ENCODE measurements around the gene PPP2R1A.
A peak's percentile ranks its signal among the peaks of the same experiment; 100 is the strongest.

Gene PPP2R1A

DNA sequence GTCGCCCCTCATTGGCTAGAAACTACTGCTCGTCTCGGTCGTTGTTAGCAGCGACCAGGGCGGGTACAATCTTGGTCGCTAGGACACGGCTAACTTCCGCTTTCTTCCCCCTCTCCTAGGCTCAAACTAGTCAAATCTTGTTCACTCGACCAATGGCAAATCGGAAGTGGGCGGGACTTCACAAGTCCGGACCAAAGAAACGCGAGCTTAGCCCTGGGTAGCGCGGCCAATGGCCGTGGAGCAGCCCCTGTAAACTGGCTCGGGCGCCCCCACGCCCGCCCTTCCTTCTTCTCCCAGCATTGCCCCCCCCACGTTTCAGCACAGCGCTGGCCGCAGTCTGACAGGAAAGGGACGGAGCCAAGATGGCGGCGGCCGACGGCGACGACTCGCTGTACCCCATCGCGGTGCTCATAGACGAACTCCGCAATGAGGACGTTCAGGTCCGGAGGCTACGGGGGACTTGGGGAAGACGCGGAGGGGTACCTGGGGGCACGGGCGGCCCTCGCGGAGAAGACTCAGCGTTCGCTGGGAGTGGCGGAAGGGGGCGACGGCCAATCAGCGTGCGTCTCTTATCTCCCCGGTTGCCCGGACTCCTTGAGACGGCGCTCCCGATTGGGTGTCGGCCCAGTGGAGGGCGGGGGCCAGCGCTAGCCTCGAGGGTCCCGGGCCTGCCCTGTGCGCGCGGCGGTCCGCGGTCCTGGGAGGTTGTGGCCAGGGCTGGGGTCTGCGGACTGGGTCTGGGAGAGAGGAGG is at the start of gene PPP2R1A:
Gene PPP2R1A (plus strand): TSS at position 318 of the 752 bp plus-strand sequence. CDS start 45 bp downstream, at position 363.
- peak within 1 kb of the TSS; percentile 94 for H3K4me3 Mint-ChIP-seq
- H3K27ac Mint-ChIP-seq: peak within 1 kb of the TSS; percentile 98
- H3K36me3 Mint-ChIP-seq: peaks cover 27% of the 10 kb centered on the region
- H3K4me1 Mint-ChIP-seq: peaks cover 46% of the 10 kb centered on the region
- ATAC-seq: peak; percentile 94
- H3K27me3 Mint-ChIP-seq: no peaks in the 10 kb centered on the region
- H3K9me3 Mint-ChIP-seq: no peaks in the 10 kb centered on the region

DNA sequence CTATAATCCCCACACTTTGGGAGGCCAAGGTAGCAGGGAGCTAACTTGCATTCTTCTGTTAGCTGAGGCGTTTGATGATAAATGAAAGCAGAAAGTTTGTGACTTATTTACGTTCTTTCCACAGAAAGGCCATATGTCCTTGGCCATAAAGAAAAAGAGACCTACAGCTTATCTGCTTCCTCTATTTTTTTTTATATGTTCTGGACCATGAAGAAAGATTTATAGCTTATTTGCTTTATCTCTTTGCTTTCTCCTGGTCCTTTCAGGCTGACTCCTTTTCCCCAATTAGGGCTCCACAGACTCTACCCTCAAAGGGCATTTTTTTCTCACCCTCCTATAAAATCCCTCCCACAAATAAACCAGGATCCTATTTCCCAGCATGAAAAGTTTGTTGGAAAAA is 48.6 kb upstream of the PPP2R1A start:
- Mint-ChIP-seq H3K27me3 (no peaks in the 10 kb centered on the region), H3K27ac (no peak overlapping the region), H3K36me3 (peaks cover 12% of the 10 kb centered on the region), H3K4me3 (no peak overlapping the region), H3K9me3 (peaks cover 10% of the 10 kb centered on the region), H3K4me1 (peaks cover 22% of the 10 kb centered on the region)
- no peak for ATAC-seq

DNA sequence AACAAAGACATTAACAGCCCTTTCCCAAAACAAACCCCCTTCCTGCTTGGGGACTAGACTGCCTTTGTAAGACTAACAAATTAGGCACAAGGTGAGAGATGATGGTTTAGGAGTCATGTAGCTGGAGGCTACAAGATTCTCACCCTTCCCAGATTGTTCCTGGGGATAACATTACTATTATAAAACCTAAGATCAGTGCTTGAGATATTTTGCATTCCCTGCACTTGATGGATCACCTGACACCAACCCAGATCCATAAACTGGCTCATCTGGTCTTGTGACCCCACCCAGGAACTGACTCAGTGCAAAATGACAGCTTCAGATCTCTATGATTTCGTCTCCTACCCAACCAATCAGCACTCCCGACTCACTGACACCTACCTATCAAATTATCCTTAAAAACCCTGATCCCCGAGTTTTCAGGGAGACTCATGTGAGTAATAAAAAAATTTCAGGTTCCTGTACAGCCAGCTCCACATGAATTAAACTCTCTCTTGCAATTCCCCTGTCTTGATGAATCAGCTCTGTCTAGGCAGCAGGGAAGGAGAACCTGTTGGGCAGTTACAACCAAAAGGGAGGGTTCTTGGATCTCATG is 47.8 kb upstream of the PPP2R1A start:
- Mint-ChIP-seq H3K4me3 (no peak overlapping the region), H3K27ac (no peak overlapping the region), H3K36me3 (peaks cover 12% of the 10 kb centered on the region), H3K27me3 (no peaks in the 10 kb centered on the region), H3K4me1 (peaks cover 22% of the 10 kb centered on the region), H3K9me3 (peaks cover 10% of the 10 kb centered on the region)
- no peak for ATAC-seq

DNA sequence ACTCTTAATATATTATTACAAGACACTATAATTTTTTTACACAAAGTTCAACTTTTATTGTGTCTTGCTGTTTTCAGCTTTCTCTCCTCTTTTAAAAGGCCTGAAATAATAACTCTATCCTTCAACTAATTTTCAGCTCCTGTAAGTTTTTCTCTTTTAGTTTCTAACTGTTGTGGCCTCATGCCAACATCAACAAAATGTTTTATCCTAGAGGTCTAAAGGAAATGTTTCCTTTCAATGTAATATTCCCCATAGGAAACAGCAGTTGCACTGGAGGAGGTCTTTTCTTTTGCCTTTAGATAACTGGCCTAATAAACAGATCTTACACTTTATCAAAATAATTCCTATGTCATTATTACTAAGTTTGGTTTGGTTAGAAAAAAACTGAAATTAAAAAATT is 41.6 kb upstream of the PPP2R1A start:
- Mint-ChIP-seq H3K27me3 (no peaks in the 10 kb centered on the region), H3K36me3 (peaks cover 17% of the 10 kb centered on the region), H3K4me3 (no peak overlapping the region), H3K4me1 (peaks cover 6% of the 10 kb centered on the region), H3K9me3 (peaks cover 12% of the 10 kb centered on the region), H3K27ac (no peak overlapping the region)
- no peak for ATAC-seq

DNA sequence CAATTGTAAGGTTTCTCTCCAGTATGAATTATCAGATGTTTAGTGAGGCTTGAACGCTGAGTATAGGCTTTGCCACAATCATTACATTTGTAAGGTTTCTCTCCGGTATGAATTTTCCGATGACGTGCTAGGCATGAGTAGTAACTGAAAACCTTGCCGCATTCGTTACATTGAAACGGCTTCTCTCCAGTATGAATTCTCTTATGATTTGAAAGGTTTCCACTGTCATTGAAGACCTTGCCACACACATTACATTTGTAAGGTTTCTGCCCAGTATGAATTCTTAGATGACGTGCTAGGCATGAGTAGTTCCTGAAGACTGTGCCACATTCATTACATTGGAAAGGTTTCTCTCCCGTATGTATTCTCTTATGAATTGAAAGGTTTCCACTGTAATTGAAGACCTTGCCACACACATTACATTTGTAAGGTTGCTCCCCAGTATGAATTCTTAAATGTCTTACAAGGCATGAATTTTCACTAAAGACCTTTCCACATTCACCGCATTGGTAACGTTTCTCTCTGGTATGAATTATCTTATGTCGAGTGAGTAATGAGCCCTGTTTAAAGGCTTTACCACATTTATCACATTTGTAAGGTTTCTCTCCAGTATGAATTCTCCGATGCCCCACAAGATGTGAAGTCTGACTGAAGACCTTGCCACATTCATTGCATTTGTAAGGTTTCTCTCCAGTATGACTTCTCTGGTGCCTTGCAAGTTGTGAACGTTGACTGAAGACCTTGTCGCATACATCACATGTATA is 34.1 kb upstream of the PPP2R1A start:
- no peak overlapping the region for H3K27ac Mint-ChIP-seq
- peaks cover 90% of the 10 kb centered on the region for H3K36me3 Mint-ChIP-seq
- no peaks in the 10 kb centered on the region for H3K4me1 Mint-ChIP-seq
- no peak overlapping the region for H3K4me3 Mint-ChIP-seq
- peaks cover 45% of the 10 kb centered on the region for H3K9me3 Mint-ChIP-seq
- no peaks in the 10 kb centered on the region for H3K27me3 Mint-ChIP-seq
- ATAC-seq: no peak

DNA sequence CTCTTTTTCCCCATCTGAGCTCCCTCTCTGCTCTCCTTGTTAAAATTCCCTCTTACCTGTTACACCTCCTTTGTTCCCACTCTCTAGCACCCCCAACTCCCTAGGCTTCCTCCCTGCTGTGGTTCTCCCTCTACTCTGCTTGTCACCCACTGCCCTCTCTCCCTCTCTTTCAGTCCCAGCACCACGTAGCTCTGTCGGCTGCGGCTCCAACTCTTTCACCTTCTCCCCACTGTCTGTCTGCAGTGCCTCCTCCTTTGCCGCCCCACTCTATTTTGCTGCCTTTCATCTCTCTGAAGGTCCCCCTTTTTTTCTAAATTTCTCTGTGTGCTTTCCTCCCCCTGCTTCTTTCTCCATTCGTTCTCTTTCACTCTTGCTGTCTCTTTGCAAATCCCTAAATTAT is 19.5 kb upstream of the PPP2R1A start:
- Mint-ChIP-seq H3K4me3 (peak overlapping the region; percentile 92), H3K9me3 (peaks cover 3% of the 10 kb centered on the region), H3K27ac (peak overlapping the region; percentile 95), H3K27me3 (no peaks in the 10 kb centered on the region), H3K36me3 (peaks cover 40% of the 10 kb centered on the region), H3K4me1 (peaks cover 17% of the 10 kb centered on the region)
- no peak for ATAC-seq

DNA sequence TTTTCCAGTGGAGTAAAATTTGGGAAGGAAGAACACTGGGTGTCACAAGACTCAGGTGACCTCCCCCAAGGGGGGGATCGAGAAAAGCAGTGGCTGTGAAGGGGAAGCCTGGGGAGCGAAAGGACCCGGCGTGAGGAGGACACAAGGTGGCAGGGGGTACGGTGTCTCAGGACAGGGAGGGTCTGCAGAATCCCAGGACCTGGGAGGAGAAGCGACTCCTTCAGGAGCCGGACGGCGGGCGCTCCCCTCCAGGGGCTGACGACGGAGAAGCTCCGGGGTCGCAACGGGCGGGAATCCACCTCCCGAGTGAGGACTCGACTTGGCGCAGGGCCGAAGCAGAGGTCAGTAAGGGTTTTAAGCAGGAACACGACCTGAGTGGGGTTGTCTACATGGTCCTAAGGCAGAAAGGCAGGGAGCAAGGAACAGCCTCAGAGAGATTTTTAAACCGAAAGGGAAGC is 19.0 kb upstream of the PPP2R1A start:
- Mint-ChIP-seq H3K36me3 (peaks cover 35% of the 10 kb centered on the region), H3K9me3 (peaks cover 3% of the 10 kb centered on the region), H3K4me3 (peak overlapping the region; percentile 92), H3K27ac (peak overlapping the region; percentile 95), H3K4me1 (peaks cover 17% of the 10 kb centered on the region), H3K27me3 (no peaks in the 10 kb centered on the region)
- peak; percentile 35 for ATAC-seq

DNA sequence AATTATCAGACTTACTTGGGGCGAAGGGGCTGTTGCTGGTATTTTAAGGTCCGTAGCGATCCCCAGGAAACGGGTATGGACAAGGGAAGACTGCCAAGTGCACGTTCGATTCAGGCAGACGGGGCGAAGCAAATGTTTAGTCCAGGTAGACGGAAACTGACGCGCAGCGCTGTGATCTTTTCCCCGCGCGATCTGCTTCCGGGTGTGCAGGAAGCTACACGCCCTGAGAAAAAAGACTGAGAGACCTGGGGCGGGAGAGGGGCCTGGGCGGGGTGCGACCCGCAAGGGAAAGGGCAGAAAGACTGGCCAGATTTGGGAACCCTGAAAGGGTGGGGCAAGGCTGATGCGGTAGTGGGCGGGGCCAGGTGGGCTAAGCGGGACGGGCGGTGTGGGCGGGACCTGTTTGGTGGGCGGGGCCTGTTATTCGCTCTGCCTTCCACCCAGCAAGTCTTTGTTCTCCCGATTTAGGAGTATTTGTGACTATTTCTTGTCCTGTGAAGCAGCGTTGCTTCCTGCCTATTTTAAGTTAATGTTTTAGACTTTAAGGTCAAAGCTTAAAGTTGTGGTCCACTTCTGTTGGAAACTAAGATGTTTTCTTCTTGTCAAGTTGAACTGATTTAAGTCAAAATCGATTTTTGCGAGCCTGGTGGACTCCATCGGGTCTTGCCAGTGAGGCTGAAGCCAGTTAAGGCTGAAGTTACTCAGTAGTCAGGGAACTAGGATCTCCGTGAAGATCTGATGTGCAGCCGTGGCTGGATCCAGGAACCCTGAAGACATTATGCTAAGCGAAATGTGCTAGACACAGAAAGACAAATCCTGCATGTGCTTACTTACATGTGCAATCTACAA is 18.3 kb upstream of the PPP2R1A start, which contains the start of gene ZNF836:
Gene ZNF836 (minus strand): TSS at position 301 of the 849 bp plus-strand sequence. CDS start 3,549 bp downstream, outside the sequence.
- H3K4me1 Mint-ChIP-seq: peaks cover 17% of the 10 kb centered on the region
- peaks cover 35% of the 10 kb centered on the region for H3K36me3 Mint-ChIP-seq
- H3K27ac Mint-ChIP-seq: peak within 1 kb of the TSS; percentile 95
- peaks cover 3% of the 10 kb centered on the region for H3K9me3 Mint-ChIP-seq
- peak; percentile 97 for ATAC-seq
- peak within 1 kb of the TSS; percentile 92 for H3K4me3 Mint-ChIP-seq
- no peaks in the 10 kb centered on the region for H3K27me3 Mint-ChIP-seq

DNA sequence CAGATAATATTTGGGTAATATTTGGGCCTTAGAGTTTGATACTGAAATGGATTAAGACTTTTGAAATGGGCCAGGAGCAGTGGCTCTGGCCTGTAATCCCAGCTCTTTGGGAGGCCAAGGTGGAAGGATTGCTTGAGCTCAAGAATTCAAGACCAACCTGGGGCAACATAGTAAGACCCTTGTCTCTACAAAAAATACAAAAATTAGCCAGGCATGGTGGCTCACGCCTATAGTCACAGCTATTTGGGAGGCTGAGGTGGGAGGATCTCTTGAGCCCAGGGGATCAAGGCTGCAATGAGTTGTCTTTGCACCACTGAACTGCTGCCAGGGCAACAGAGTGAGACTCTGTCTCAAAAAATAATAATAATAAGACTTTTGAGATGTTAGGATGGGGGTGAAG is 17.5 kb upstream of the PPP2R1A start:
- no peak overlapping the region for H3K4me3 Mint-ChIP-seq
- H3K4me1 Mint-ChIP-seq: peaks cover 17% of the 10 kb centered on the region
- no peak overlapping the region for H3K27ac Mint-ChIP-seq
- no peak for ATAC-seq
- peaks cover 3% of the 10 kb centered on the region for H3K9me3 Mint-ChIP-seq
- no peaks in the 10 kb centered on the region for H3K27me3 Mint-ChIP-seq
- peaks cover 33% of the 10 kb centered on the region for H3K36me3 Mint-ChIP-seq

DNA sequence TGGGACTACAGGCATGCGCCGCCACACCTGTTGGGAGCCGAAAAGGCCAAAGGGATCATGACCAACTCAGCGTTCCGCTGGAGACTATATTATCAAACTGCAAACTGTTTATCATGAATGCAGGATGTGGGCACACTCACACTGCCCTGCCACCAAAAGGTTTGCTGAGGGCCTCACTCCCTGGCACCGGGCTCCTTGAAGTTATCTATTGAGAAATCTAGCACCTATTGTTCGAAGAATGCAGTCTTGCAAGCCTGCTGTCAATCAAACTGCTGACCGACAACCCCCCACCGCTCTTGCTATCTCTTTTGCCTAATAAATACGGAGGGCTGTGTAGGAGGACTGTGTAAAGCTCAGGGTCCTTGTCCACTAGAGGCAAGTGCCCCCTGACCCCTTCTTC is 13.3 kb upstream of the PPP2R1A start:
- no peak overlapping the region for H3K4me3 Mint-ChIP-seq
- H3K36me3 Mint-ChIP-seq: no peaks in the 10 kb centered on the region
- H3K9me3 Mint-ChIP-seq: no peaks in the 10 kb centered on the region
- no peak for ATAC-seq
- H3K27me3 Mint-ChIP-seq: no peaks in the 10 kb centered on the region
- H3K27ac Mint-ChIP-seq: no peak overlapping the region
- H3K4me1 Mint-ChIP-seq: peaks cover 4% of the 10 kb centered on the region

DNA sequence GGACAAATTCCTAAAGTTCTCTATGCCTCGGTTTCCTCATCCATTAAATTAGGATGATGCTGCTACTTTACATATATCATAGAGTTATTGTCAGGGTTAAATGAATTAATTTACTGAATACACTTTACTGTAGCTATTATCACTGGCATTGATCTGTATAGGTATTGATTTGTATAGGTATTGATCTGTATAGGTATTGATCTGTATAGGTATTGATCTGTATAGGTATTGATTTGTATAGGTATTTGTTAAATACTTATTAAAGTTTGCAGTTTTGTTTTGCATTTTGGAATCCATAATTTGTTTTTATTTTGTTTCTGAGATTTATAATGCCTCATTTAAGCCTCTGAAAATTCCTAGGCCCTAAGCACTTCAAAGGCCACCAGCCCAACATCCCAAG is 2.4 kb upstream of the PPP2R1A start:
- Mint-ChIP-seq H3K27ac (peak overlapping the region; percentile 98), H3K27me3 (no peaks in the 10 kb centered on the region)

DNA sequence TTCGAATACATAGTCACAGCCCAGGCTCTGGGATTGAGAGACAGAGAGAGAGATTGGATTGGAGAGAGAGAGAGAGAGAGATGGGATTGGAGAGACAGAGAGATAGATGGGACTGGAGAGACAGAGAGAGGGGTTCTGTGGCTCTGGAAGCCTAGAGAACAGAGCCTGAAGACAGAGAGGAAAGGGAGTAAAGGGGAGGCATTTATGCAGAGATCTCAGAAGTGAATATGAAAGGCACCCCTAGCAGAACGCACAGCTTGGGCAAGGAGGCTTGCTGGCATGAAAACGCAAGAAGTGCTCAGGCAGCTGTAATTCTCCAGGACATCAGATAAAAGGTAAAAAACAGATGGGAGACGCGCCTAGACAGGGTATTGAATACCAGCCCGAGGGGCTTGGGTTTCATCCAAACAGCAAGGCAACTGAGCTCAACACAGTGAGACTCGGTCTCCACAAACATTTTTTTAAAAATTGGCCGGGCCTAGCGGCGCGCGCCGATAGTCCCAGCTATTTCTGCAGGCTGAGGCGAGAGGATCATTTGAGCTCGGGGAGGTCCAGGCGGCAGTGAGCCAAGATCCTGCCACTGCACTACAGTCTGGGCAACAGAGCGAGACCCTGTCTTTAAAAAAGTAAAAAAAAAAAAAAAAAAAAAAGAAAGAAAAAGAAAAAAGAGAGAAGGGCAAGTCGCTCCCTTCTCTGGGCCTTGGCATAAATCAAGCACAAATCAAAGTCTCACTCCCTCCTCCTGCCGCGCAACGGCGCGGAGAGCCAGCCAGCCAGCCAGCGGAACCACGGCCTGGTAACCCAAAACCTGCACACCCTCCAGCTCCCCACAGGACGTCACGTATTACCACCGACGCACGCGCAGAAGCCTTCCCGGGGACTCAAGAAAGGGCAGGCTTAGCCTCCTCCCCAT is 774 bp upstream of the PPP2R1A start:
- H3K4me3 Mint-ChIP-seq: peak overlapping the region; percentile 94
- no peaks in the 10 kb centered on the region for H3K27me3 Mint-ChIP-seq
- peak overlapping the region; percentile 98 for H3K27ac Mint-ChIP-seq
- no peaks in the 10 kb centered on the region for H3K9me3 Mint-ChIP-seq
- peaks cover 19% of the 10 kb centered on the region for H3K36me3 Mint-ChIP-seq
- ATAC-seq: peak; percentile 14
- peaks cover 38% of the 10 kb centered on the region for H3K4me1 Mint-ChIP-seq

More for the DNA sequence above, 2.4 kb upstream of the PPP2R1A start:
- no peak overlapping the region for H3K4me3 Mint-ChIP-seq
- peaks cover 24% of the 10 kb centered on the region for H3K4me1 Mint-ChIP-seq
- no peaks in the 10 kb centered on the region for H3K9me3 Mint-ChIP-seq
- ATAC-seq: no peak
- H3K36me3 Mint-ChIP-seq: peaks cover 9% of the 10 kb centered on the region

DNA sequence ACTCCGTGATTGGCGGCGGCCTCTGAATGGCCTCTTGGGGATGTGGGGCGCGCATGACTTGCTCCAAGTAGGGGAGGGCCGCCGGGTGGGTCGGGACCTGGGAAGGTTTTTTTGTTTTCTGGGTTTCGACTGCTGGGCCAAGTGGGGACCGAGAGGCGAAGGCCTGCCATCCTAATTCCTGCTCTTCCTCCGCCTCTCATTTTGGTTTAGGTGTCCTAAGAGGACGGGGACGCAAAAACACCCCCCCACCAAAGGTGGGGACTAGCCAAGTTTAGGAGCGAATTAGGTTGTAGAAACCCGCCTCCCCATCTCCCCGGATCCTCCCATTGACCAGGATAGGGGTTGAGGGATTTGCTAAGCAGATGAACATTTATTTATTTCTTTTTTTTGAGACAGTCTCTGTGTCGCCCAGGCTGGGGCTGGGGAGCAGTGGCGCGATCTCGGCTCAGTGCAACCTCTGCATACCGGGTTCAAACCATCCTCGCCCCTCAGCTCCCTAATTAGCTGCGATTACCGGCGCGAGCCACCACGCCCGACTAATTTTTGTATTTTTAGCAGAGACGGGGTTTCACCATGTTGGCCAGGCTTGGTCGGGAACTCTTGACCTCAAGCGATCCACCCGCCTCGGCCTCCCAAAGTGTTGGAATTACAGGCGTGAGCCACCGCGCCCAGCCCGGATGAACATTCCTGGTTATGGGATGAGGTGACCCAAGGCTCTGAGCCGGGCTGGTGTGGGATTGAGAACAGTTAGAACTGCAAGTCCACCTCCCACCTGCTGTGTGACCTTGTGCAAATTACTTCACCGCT is 838 bp downstream of the PPP2R1A start:
- peak overlapping the region; percentile 94 for H3K4me3 Mint-ChIP-seq
- H3K4me1 Mint-ChIP-seq: peaks cover 47% of the 10 kb centered on the region
- no peak for ATAC-seq
- peaks cover 34% of the 10 kb centered on the region for H3K36me3 Mint-ChIP-seq
- no peaks in the 10 kb centered on the region for H3K27me3 Mint-ChIP-seq
- no peaks in the 10 kb centered on the region for H3K9me3 Mint-ChIP-seq
- H3K27ac Mint-ChIP-seq: peak overlapping the region; percentile 98
